SIG-M5 treated with dmso at 0.1 percent for 504 hours (cell line): ENCODE results near the gene KLK13.
A peak's percentile ranks its signal among the peaks of the same experiment; 100 is the strongest.

ENCODE experiments used
- DNase-seq: peaks from one replicate; lab custom pipeline; 2025; ENCODE audit not compliant: unreplicated experiment; lab: John Stamatoyannopoulos, UW

KLK13 gene

DNA sequence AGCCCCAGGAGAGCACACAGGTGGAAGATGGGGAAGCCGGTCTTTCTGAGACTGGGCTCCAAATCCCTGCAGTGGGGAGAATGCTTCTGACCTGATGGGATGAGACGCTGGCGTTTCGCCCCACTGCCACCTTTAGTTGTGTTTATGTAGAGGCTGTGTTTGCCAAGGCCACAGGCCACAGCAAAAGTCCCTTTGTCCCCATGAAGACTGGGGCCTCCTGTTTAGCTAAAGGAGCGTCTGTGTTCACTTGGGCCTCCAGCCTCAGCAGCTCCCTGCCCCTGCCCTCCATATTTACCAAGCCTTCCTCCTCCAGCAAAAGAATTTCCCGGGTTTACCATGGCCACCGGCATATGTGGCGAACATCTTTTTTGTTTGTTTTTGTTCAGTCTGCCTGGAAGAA lies 28.2 kb upstream of the KLK13 start:
- no peak for DNase-seq

DNA sequence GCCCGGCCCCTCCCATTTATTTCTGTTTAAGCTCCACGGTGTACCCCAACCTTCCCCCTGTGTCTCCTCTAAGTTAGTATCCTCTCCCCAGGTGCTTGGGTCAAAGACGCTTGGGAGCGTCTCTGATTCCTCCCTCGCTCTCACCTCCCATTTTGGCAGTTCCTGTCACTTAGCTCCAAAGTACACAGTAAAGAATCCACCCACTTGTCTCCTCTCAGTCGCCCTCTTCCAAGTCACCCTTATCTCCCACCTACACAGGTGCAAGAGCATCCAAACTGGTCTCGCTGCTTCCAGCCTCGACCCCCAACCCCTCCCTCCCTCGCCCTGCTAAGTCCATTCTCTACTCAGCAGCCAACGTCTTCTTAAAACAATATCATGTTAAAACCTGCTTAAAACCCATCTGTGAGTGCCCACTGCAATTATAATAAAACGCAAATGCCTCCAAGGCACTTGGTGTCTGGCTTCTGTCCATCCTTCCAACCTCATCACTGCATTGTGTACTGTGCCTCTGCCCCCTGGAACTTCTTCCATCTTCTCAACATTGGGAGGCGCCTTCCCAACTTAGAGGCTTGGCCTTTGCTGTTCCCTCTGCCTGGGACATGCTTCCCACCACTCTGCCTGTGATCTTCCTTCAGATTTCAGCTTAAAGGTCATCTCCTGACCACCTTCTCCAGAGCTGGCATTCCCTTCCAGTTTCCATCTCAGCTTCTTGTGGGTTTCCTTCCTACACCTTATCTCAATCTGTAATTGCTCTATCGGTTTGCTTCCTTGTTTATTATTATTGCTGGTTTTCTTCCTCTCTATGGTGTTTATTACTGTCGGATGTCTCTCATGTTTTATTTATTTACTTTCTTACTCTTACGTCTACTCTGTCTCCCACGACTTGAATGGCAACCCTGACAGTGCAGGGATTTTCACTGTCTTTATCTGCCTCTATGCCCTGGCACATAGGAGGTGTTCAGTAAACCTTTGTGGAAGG lies 27.3 kb upstream of the KLK13 start:
- DNase-seq = no peak

DNA sequence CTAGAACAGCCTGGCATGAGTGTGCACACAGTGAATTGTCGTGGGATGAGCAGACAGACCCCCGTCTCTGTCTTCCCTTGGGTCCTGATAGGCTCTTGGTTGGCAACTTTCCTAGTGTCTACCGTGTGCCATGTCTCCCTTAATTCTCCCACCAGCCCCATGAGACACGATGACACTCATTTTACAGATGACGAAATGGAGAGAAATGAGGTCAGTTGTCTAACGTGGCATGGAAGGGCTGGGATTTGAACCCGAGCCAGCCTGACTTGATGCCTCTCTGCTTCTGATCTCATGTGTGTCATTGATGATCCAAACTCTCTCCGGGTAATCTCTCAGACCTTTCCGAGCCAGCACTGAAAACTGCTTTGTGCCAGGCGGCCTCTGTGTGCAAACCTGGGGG lies 26.2 kb upstream of the KLK13 start:
- no peak for DNase-seq

DNA sequence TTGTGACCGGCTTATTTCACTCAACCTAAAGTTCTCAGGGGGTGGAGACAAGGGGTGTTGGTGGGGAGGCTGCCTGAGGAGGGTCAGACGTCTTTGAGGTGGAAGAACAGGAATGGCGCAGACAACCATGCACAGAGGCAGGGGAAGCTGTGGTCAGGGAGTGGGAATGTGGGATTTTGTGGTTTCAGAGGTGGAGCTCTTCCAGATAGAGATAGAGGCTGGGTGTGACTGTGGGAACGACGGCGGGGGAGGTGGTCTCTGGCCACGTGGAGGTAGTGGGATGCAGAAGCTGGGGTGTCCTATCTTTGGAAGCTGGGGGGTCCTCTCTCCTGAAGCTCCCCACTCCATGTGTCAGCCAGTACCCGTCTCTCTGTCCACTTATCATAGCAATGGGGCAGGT lies 25.6 kb upstream of the KLK13 start:
- DNase-seq = no peak

DNA sequence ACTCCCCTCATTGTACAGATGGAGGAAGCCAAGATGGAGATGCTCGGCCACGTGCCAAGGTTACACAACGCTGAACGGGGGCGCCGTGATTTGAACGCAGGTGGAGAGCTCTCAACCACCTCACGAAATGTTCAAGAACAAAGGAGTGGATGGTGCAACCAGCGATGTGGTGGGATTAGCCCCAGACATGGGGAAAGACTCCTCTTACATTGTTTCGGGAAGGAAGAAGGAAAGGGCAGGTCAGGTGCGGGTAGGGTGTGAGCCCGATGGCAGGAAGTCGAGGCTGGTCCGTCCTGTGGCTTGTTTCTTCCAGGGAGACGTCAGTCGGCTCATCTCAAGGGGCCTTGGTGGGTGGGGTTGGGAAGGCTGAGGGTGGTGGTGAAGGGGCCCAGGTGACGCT lies 24.9 kb upstream of the KLK13 start:
- DNase-seq = no peak

DNA sequence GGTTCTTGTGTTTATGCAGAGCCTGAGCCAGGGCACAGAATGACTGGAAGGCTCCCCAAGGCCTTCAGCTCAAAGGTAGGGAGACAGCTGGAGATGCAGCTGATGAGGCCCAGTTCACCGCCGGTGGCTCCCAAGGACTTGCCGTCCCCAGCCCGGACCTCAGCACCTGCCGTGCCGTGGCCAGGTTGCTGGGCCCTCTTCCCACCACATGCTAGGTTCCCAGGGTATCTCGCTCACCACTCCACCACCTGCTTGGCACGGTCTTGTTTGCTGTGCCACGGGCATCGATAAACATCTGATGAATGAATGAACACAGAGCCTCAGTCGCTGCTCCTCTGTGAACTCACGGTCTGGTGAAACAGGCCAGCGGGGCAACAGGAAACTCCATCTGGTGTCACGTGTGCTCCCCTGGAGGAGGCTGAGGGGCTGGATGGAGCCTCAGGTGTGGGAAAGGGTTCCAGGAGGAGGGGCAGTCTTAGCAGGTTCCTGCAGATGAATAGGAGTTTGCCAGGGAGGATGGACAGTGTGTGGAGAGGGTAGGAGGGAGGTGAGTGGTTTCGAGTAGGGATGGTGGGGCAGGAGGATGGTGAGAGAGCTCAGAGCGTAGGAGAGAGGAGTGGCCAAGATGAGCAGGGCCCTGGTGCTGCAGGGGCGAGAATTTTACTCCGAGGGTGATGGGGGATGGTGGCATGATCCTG lies 21.4 kb upstream of the KLK13 start:
- DNase-seq = no peak

DNA sequence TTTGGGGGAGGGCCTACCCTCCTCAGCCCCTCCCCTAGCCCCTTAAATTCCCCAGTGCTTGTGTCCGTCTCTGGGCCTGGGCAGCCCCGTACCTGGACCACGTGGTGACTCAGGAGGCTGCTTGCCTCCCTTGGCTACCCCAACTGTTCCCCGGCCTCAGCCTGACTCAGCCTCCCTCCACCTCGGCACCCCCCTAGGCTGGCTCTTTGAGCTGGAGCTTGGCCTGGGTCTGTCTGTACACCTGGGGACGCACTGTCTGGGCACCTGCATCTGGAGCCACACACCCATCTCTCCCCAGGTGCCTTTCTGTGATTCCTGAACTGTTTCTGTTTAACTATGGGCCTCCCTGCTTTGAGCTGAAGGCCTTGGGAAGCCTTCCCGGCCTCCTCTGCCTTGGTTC lies 19.6 kb upstream of the KLK13 start:
- no peak for DNase-seq

DNA sequence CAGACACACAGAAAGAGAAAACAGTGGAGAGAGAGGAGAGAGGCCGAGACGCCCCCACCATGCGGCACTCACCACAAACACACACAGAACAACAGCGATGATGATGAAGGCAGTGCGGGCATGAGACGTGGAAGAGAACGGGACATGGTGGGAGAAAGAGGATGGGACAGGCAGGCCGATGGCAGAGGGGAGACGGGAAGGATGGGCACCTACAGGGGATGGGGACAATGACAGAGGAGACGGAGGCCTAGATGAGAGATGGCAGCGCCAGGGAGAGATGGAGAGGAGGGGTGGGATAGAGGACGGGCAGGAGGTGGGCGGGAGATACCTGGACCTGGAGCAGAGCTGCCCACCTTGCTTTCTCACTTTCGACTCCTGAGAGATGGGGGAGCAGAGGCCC lies 18.9 kb upstream of the KLK13 start:
- no peak for DNase-seq

DNA sequence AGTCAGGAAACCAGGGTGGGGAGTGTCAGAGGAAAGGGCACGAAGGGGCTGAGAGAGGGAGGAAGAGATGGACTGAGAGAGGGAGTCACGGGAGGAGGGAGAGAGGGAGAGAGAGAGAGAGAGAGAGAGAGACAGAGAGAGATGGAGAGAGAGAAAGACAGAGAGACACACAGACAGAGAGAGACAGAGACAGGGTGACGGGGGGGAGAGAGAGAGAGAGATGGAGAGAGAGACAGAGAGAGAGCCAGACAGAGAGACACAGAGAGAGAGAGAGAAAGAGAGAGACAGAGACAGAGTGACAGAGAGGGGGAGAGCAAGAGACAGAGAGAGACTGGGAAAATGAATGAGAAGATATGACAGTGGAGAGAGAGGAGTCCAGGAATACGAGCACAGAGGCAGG lies 18.3 kb upstream of the KLK13 start:
- no peak for DNase-seq

DNA sequence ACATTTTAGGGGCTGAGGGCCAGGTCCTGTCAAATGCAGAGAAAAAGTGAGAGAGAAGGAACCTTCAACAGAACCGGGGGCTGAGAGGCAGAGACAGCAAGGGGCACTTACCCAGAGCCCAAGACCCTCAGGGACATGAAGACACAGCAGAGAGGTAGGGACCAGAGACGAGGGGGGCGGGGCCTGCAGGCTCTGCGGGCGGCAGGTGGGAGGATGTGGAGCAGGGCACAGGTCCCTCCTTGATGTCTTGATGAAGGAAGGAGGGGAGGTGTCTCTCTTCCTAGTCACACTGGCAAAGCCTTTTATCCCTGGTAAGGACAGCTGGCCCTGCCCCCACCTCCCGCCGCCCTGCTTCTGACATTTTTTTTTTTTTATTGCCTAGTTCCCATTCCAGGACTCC lies 17.7 kb upstream of the KLK13 start, which contains the start of gene KLK14:
TSS of gene KLK14 (minus strand) at position 277 of the 400 bp plus-strand sequence. CDS start at position 4, 273 bp downstream.
- DNase-seq = no peak

DNA sequence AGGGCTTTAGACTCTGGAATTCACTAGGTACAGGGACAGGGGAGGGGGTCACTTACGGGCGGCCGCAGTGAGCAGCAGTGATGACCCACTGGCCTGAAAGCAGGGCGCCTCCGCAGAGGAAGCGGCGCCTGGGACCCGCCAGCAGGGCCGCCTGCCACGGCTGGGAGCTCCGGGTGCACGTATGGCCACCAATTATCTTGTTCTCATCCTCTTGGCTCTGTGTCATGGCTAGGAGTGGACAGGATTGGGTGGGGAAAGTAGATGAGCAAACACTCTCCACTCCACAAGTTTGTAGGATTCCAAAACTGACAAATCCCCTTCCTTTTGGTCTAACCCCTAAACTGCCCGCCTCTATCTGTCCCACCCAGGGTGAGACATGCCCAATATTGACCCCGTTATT lies 16.6 kb upstream of the KLK13 start:
- no peak for DNase-seq

DNA sequence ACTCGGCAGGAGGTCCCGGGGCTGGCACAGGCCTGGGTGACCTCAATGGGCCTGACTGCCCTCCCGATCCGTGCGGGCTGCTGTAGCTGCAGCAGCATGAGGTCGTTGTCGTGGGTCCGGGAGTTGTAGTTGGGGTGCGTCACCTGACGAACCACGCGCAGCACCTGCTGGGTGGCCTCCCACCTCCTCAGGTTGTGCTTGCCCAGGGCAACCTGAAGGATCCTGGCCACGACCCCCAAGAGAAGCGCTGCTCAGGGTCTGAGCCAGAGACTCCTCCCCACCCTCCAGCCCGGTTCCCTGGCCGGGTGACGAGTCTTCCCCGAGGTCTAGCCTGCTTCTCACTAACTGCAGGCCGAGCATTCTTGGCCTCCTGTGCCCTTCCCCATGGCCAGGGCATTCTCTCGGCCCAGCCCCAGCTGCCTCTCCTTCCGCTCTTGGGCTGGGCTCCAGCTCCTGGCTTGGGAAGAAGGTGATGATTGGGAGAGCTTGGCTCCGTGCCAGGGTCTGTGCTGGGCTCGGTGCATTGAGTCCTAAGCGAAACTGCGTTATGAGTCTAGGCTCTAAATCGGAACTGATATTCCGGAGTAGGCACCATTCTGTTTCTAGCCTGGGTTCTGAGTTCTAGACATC lies 14.7 kb upstream of the KLK13 start:
- DNase-seq = no peak

DNA sequence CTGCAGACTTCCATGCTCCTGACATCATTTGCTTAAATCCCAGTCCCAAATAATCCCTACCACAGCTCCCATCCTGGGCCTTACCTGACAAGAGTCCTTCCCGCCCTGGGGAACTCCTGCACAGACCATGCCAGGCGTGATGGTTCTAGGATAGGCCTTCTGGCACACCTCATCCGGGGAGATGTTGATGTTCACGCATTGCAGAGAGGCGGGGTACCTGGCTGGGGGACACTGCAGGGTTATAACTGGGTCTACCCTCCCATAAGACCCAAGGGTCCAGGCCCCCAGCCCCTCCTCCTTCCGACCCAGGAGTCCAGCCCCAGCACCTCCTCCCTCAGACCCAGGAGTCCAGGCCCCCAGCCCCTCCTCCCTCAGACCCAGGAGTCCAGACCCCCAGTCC lies 13.8 kb upstream of the KLK13 start:
- DNase-seq = no peak

DNA sequence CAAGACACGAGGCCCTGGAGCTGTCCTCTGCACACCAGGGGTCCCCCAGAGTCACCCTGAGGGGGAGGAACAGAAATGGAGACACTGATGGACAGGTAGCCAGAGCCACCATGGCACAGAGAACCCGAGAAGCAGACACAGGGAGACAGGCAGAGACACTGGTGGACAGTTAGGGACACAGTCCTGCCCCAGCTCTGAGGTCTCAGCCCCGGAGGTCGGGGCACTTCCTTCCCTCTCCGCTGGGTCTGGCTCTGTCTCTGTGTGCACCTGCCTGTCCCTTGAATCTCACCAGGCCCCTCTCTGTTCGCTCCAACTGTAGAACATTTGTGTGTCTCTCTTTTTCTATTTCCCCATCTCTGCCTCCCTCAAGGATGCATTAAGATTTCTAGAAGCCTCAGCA lies 13.2 kb upstream of the KLK13 start:
- no peak for DNase-seq

DNA sequence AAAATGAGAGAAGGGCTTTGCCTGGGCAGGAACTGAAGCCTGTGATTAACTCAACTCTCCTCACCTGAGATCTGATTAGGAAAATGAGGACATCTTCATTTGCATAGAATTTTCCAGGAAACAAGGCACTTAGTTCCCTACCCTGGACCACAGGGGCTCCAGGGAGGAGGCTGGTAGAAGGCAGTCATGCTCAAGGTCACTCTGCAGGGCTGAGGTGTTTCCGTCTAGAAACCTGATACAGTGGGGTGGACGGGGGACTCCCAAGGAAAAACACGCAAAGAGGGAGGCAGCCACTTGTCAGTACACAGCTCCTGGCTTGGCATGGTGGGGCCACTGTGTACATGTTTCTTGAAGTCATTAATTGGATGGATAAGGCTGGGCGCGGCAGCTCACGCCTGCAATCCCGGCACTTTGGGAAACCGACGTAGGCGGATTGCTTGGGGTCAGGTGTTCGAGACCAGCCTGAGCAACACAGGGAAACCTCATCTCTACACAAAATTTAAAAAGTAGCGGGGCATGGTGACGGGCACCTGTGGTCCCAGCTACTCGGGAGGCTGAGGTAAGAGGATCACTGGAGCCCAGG lies 11.8 kb upstream of the KLK13 start:
- no peak for DNase-seq

DNA sequence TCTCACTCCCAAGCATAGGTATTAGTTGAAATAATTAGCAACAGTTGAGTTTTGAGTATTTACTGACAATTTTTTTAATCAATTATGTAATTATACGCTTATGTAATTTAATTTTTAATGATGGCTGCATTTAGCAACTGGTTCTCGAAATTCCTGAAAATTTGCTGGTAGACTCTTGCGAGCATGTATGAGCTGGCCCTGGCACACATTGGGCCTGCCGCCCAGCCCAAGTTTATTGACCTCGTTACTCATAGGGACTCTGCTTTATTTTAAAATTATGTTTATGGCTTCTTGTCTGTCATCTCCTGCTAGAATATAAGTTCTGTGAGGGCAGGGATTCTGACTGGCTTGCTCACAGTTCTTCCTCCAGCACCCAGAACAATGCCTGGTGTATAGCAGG lies 11.1 kb upstream of the KLK13 start:
- DNase-seq = no peak

DNA sequence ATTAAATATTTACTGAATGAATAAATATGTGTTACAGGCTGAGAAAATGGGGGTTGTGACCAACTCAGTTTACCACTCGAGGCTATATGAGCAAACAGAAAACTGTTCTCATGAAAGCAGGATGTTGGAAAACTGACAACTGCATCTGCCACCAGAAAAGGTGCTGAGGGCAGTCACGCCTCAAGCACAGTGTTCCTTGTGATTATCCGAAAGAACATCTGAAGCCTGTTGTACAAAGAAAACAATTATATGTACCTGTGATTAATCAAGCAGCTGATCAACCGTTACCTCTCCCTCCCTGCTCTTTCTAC lies 6.2 kb upstream of the KLK13 start:
- peak; percentile 30 for DNase-seq

DNA sequence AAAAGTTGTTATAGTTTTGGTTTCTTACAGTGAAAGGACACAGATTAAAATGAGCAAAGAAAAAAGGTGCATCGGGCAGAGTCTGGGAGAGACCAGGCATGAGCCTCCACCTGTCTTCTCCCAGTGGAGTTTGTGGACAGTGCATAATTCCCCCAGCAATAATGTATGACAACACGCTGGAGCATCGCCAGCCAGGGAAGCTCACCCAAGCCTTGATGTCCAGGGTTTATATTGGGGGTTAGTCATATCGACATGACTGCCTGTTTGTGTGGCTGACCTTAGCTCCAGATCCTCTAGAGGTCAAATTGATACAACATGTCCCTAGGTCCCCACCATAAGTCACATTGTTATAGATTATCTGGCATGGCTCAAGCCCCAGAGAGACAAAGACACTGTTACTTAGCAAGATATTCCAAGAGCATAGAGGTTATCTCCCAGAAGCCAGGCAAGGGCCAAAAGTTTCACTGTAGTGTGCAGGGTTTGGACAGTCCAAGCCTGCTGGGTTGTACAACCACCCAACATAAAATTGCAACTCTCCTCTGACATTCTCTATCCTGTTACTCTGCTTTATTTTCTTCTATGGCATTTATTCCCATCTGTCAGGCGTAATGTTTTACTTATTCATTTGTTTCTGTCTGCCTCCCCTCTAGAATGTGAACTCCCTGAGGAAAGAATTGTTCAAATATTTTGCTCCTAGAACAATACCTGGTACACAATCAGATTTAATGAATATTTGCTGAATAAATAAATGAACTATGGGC lies 5.6 kb upstream of the KLK13 start:
- DNase-seq = no peak

DNA sequence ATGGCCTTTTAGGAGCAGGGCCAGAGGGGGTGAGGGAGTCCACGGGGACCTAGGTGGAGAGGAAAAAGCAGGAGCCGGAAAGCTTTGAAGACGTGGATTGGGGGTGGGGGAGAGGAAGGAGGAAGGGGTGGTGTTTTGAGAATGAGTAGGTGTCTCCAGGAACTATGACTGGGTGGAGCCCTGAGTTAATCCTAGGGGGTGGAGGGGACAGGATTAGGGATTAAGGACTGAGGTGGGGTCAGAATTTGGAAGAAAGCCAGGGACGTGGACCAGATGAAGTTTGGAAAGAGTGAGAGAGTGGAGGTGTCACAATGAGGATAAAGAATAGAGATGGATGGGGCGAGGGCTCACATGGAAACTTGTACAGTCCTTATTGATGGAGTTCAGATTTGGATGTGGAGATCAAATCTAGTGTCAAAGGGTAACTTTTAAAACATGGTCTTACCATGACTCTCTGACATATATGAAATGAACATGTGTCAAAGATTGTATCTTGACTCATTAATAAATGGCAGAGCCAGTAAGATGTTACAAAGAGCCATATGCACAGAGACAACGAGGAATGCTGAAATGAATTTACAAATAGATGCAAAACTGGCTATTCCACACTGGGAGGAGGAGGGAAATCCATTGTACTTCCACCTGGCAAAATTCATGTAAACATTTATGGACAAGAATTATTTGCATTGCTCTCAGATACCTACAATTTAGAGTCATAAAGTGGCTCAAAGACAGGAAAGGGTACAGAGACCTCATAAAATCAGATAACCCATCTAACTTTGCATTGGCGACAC lies 1.7 kb upstream of the KLK13 start:
- no peak for DNase-seq
